Measurements from ENCODE around the gene SPOCD1.
"Not testable (repeated sequence)": the region's sequence is repeated elsewhere in the genome, so short reads cannot be mapped to it uniquely, and the experiment has no call there.

Gene SPOCD1

GRCh38 chr1:31828926-31829690, 13.3 kb upstream of the SPOCD1 start:
- no peak for DNase-seq

- DNase-seq = no peak
These were observed 12.5 kb upstream of the SPOCD1 start for GRCh38 chr1:31828341-31828740.

GRCh38 chr1:31823780-31824179, 8.0 kb upstream of the SPOCD1 start:
- no peak for DNase-seq

- no peak for DNase-seq
These were observed 6.9 kb upstream of the SPOCD1 start for GRCh38 chr1:31822766-31823165.

GRCh38 chr1:31820196-31820595, 4.4 kb upstream of the SPOCD1 start:
- not testable (repeated sequence) for DNase-seq

- no peak for DNase-seq
These were observed 2.4 kb upstream of the SPOCD1 start for GRCh38 chr1:31818206-31818605.

GRCh38 chr1:31816947-31817346, 1.1 kb upstream of the SPOCD1 start:
- DNase-seq = not testable (repeated sequence)

GRCh38 chr1:31816501-31816900, 679 bp upstream of the SPOCD1 start:
- DNase-seq = not testable (repeated sequence)

- DNase-seq = no peak
These were observed 546 bp downstream of the SPOCD1 start for GRCh38 chr1:31815307-31815645.

GRCh38 chr1:31814631-31815306, 1.1 kb downstream of the SPOCD1 start:
- DNase-seq = no peak

GRCh38 chr1:31814041-31814511, 1.7 kb downstream of the SPOCD1 start:
- DNase-seq = no peak

GRCh38 chr1:31812158-31812829, 3.5 kb downstream of the SPOCD1 start:
- no peak for DNase-seq

- DNase-seq = no peak
These were observed 4.2 kb downstream of the SPOCD1 start for GRCh38 chr1:31811605-31812004.

GRCh38 chr1:31809698-31810097, 6.1 kb downstream of the SPOCD1 start:
- no peak for DNase-seq

GRCh38 chr1:31807273-31808048, 8.4 kb downstream of the SPOCD1 start:
- no peak for DNase-seq

GRCh38 chr1:31805318-31805717, 10.5 kb downstream of the SPOCD1 start:
- DNase-seq = no peak

- no peak for DNase-seq
These were observed 11.7 kb downstream of the SPOCD1 start for GRCh38 chr1:31804098-31804497.

GRCh38 chr1:31803610-31804009, 12.2 kb downstream of the SPOCD1 start:
- no peak for DNase-seq

- no peak for DNase-seq
These were observed 13.4 kb downstream of the SPOCD1 start for GRCh38 chr1:31802190-31803150.

- no peak for DNase-seq
These were observed 14.4 kb downstream of the SPOCD1 start for GRCh38 chr1:31801458-31801857.

GRCh38 chr1:31800674-31800967, 15.2 kb downstream of the SPOCD1 start:
- no peak for DNase-seq
